Caki2 (cell line): ENCODE data around the gene GRIFIN. TPM values are rescaled to one million over a fixed set of nuclear protein-coding genes. Genes with fewer than 3 reads are reported as not detected.

Experiments used
- total RNA-seq: library from RNA; depleted of rRNA; stranded (reverse); fragments of >200 nt; shearing (Covaris generic); gene quantifications from 2 replicates; pipeline ENCODE4 v1.2.3, GENCODE V29; 2014; ENCODE audit warnings: low replicate concordance; rRNA removed

Gene GRIFIN
- total RNA-seq, 1 experiment from 2014 or later = not detected

Other genes starting within 250 kb of the GRIFIN start
- gene MAD1L1, start 243.5 kb downstream of the GRIFIN start, total RNA-seq = 39.4 and 123 TPM in 2 replicates
- 54.2 and 57.1 TPM in 2 replicates for gene MRM2, start 234.2 kb downstream of the GRIFIN start, total RNA-seq
- gene NUDT1, start 234.2 kb downstream of the GRIFIN start, total RNA-seq = 64.7 and 89.7 TPM in 2 replicates
- gene SNX8, start 162.0 kb downstream of the GRIFIN start, total RNA-seq = 73.3 and 98.9 TPM in 2 replicates
- gene EIF3B, start 121.6 kb downstream of the GRIFIN start, total RNA-seq = 202 and 205 TPM in 2 replicates
- 5.1 and 12.7 TPM in 2 replicates for gene CHST12, start 72.8 kb downstream of the GRIFIN start, total RNA-seq
- gene LFNG, start 43.4 kb upstream of the GRIFIN start, total RNA-seq = 10.2 and 16.7 TPM in 2 replicates
- 60.7 and 74.9 TPM in 2 replicates for gene BRAT1, start 79.1 kb upstream of the GRIFIN start, total RNA-seq
- gene IQCE, start 82.6 kb upstream of the GRIFIN start, total RNA-seq = 8.9 and 32.5 TPM in 2 replicates
- gene TTYH3, start 155.6 kb upstream of the GRIFIN start, total RNA-seq = 34.7 and 42.7 TPM in 2 replicates
- gene AMZ1, start 211.8 kb upstream of the GRIFIN start, total RNA-seq = not detected in 2 replicates